Hypothalamus (tissue), 51 donors: ENCODE data around the gene LGALS4.
A peak's percentile ranks its signal among the peaks of the same experiment; 100 is the strongest.
"Not testable (repeated sequence)": the region's sequence is repeated elsewhere in the genome, so short reads cannot be mapped to it uniquely, and the experiment has no call there.

ENCODE experiments used
- DNase-seq, 51 donors: peaks; one replicate each; lab custom pipeline; 2025; lab: John Stamatoyannopoulos, UW

Gene LGALS4

DNA sequence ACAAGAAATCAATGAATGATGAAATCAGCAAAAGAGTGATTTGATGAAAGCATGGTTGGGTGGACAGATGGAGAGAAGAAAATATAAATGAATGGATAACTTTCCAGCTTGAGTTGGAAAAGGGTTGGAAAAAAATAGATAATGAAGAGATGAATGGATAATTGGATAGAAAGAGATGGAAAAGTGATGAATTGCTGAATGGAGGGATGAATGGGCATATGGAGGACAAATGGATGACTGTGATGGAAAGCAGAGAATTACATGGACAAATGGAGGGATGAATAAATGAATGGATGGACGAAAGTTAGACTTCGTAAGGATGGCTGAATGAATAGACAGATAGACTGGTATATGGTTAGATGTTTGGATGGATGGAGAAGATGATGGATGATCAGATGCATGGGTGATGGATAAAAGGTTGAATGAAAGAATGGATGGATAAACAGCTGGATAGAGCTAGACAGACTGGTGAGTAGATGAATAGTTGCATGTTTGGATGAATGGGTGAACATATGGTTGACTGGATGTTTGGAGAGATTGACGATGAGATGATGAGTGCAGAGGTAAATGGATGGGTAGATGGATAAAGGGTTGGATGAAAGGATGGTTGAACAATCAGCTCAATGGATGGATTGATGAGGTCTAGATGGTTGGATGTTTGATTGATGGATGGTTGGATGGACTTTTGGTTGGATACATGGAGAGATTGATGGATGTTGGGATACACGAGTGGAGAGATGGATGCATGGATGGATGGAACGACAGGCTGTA is 12.0 kb downstream of the LGALS4 start:
- no peak for DNase-seq

DNA sequence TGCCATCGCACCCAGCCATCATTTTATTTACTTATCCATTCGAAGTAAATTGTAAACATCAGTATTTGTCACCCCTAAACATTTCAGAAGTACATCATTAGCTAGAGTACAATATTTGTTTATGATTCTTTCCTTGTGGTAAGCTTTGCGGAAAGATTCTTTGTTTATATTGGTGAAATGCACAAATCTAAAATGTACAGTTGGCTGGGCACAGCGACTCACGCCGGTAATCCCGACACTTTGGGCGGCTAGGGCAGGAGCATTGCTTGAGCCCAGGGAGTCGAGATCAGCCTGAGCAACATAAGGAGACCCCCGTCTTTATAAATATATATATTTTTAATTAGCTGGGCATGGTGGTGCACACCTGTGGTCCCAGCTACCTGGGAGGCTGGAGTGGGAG is 13.6 kb downstream of the LGALS4 start:
- no peak for DNase-seq

DNA sequence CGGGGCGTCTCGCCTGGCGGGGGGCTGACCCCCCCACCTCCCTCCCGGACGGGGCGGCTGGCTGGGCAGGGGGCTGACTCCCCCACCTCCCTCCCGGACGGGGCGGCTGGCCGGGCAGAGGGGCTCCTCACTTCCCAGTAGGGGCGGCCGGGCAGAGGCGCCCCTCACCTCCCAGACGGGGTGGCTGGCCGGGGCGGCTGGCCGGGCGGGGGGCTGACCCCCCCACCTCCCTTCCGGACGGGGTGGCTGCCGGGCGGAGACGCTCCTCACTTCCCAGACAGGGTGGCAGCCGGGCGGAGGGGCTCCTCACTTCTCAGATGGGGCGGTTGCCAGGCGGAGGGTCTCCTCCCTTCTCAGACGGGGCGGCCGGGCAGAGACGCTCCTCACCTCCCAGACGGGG is 15.0 kb downstream of the LGALS4 start:
- not testable (repeated sequence) for DNase-seq

DNA sequence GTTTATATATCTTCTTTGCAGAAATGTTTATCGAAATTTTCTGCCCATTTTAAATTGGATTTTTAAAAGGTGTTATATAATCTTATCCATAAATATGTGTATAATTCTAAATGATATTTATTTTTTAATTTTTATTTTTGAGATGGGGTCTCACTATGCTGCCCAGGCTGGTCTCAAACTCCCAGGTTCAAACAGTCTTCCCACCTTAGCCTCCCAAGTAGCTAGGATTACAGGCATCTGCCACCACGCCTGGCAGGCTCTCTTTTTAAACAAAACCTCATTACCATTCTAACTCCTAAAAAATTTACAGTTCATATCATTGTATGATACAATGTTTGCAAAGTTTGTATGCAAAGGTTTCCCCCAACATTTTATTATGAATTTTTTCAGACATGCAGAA is 16.6 kb downstream of the LGALS4 start:
- DNase-seq, result no peak

DNA sequence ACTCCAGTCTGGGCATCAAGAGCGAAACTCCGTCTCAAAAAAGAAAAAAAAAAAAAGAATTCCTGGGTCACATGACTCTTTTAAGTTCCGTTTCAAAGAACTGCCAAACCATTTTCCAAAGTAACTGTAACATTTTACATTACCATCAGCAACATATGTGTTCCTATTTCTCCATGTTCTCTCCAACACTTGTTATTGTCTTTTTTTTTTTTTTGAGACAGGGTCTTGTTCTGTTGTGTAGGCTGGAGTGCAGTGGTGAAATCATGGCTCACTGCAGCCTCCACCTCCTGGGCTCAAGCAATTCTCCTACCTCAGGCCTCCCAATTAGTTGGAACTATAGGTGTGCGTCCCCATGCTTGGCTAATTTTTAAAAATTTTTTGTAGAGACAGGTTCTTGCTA is 17.2 kb downstream of the LGALS4 start:
- no peak for DNase-seq

DNA sequence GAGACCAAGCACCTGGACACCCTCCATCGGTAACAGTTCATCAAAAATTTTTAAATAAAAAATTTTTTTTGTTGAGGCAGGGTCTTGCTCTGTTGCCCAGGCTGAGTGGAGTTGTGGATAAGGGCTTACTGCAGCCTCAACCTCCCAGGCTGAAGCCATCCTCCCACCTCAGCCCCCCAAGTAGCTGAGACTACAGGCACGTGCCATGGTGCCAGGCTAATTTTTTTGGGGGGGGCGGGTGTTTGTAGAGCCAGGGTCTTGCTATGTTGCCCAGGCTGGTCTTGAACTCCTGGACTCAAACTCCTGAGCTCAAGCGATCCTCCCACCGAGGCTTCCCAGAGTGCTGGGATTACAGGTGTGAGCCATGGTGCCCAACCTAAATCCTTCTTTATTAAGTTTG is 19.1 kb downstream of the LGALS4 start:
- DNase-seq, result no peak

DNA sequence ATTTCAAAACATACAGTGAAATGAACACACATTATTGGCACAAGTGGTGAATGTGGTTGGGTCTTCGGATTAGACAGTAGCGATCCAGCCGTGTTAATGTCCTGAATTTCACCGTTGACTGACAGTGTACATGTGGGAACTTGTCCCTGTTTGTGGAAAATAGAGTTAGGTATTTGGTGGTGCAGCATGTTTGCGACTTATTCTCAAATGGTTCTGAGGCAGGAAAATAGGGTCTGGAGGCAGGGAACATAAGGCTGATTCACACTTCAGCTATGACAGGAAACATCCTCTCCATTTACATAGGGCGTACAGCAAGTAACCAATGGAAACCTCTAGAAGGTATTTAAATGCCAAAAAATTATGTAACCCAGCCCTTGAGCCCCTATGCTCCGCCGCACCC is 19.6 kb downstream of the LGALS4 start:
- DNase-seq, result no peak

DNA sequence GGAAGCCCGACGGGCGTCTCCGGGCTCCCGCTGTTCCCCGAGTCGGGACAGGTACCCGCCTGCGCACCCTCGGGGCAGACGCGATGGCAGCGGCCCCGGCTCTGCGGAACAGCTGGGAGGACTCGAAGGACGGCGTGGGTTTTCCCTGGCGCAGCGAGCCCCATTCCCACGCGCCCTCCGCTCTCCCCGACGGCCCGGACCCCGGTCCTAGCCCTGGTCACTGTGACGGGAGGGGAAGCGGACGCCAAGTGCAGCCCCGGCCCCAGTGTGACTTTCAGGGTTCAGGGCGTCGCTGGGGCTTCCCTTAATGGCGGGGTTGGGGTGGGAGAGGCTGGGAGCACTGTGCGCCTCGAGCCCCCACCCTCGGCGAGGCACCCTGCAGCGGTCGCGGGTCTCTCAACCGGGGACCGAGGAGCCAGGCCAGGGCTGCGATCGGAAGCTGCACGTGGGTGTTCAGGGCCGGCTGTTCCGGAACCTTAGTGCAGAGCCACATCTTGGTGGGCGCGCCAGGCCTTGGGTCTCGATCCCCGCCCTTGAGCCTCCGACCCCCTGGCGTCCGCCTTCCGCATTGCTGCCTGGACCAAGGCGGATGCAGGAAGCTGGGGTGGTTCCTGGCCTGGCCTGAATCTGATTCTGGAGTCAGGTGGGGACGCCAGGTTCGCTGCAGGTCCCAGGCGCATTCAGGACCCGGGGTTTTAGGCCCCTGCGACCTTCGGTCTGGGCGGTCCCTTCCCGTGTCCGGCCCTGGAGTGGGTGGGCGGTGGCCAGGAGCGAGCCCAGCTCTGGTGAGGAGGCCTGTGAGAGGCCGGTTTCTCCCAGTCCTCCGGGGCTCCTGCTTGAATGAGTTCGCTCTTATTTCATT is 20.3 kb downstream of the LGALS4 start:
- peak in 1 of 51 donors; percentile 1 for DNase-seq

DNA sequence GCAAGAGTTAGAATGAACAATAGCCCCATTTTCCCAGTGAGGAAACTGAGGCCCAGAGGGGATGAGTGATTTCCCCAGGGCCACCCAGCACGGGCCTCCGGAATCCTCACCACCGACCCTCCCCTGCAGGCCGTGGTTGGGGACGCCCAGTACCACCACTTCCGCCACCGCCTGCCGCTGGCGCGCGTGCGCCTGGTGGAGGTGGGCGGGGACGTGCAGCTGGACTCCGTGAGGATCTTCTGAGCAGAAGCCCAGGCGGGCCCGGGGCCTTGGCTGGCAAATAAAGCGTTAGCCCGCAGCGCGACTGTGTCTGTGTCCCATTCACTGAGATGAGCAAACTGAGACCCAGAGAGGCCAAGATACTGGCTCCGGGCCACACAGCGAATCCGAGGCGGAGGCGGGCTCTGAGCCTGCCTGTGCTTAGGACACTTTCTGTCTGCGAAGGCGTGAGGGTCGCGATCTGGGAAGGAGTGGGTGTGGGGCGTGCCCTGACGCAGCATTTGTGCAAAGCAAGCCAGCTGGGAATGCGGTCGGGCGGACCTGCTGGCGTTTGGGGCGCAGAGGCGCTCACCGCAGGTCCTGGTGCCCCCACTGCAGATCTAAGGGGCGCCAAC is 21.2 kb downstream of the LGALS4 start:
- DNase-seq, result not testable (repeated sequence)

DNA sequence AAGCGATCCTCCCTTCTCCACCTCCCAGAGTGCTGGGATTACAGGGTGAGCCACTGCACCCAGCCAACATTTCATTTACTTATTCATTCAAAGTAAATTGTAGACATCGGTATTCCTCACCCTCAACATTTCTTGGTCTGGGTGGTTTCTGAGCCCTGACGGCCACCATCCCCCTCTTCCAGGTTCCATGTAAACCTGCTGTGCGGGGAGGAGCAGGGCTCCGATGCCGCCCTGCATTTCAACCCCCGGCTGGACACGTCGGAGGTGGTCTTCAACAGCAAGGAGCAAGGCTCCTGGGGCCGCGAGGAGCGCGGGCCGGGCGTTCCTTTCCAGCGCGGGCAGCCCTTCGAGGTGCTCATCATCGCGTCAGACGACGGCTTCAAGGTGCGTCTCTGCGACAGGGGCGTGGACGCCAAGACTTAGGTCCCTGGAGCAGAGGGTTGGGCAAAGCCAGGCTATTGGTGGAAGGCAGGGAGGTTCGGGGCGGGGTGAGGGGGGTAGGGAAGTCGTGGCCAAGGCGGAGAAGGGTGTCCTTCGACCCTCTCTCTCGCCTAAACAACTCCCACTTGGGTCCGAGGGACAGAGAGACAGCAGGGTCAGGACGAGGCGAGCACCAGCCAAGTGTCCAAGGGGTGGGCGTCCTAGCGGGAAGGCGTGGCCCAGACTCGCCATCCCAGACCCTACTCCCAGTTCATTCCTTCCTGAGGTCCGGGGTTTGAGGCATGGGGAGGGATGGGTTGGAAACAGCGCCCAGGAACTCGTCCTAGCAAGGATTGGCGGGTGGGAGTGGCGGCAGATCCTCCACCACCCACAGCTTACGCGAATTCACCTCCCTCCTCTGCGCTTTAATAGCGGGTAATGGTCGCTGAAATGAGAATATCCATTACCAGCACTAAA is 22.0 kb downstream of the LGALS4 start:
- DNase-seq, result not testable (repeated sequence)

DNA sequence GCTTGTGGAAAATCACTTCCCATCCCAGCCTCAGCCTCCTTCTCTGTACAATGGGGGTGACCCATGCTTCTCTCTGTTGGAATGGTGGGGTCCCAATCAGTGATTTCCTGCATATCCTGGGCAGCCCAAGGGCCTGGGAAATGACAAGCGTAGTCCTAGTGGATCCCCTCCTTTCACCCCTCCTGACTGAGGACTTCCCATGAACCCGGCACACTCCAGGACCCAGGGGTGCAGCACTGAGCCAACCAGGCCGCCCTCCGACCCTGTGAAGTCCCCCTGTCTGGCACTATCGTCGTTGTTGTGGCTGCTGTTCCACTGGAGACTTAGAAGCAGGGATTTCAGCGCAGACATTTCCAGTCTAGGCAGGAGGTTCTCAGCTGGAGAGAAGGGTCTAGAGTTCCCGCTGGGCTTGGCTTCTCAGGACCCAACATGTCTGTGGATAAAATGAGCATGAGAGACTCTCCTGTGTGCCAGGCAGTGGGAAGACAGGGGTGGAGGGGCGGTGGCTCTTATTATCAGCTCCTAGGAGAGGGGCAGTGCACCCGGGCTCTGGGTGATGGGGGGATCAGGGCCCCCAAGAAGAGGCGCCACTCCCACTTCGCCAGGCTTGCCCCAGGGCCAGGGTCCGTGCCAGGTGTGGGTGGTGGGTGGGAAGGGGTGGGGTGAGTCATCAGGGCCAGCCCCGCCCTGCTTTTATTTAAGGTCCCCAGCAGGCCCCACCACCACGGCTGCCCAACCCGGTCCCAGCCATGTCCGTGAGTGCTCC is 24.1 kb downstream of the LGALS4 start, which contains the start of gene LGALS7B:
Gene LGALS7B, plus strand, starts transcription at position 723 of the 766 bp plus-strand sequence. Its CDS starts 27 bp downstream, at position 750.
- no peak for DNase-seq

DNA sequence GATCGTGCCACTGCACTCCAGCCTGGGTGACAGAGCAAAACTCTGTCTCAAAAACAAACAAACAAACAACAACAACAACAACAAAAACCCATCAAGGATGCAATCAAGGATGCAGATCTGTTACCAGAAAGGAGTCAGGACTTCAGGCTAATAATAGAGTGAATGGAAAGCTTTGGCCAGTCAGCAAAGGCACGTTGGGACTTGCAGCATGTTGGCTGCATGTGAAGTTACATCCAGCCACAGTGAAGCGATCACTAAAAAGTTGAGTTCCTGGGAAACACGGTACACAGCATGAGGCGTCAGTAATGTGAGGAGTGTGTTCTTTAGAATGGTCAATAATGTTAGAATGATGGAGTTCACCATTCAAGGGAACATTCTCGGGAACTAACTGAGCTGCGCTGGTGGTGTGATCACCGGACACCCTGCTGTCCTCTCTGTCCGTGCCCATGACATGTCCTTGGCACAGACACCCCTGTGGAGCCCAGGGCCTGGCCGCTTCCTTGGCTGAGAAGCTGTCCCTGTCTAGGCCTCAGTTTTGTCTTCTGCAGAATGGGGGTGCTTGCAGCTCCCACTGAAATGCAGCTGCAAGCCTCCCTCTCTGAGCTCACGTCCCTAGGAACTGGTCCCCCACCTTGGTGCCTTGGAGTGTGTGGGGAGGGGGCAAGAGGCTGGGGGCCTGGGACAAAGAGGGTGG is 26.0 kb downstream of the LGALS4 start:
- no peak for DNase-seq

DNA sequence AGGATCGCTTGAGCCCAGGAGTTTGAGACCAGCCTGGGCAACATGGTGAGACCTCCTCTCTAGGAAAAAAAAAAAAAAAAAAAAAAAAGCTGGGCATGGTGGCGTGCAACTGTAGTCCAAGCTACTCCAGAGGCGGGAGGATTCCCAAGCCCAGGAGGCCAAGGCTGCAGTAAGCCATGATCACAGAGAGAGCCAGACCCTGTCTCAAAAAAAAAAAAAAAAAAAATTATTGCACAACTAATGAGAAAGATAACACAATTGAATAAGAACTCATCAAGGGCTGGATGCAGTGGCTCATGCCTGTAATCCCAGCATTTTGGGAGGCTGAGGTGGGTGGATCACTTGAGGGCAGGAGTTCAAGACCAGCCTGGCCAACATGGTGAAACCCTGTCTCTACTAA is 26.7 kb downstream of the LGALS4 start:
- DNase-seq, result not testable (repeated sequence)

DNA sequence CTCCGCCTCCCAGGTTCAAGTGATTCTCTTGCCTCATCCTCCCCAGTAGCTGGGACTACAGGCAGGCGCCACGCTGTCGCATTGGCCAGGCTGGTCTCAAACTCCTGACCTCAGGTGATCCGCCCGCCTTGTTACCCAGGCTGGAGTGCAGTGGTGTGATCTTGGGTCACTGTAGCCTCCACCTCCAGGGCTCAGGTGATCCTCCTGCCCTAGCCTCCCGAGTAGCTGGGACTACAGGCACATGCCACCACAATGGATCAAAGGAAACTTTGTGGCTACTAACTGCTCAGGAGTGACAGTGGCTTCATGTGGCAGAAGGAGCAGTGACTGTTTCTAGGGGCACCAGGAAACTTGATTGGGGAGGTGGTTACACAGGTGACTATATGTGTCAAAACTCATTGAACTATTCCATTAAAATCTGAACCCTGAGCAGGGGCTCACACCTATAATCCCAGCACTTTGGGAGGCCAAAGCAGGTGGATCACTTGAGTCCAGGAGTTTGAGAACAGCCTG is 27.5 kb downstream of the LGALS4 start:
- no peak for DNase-seq

DNA sequence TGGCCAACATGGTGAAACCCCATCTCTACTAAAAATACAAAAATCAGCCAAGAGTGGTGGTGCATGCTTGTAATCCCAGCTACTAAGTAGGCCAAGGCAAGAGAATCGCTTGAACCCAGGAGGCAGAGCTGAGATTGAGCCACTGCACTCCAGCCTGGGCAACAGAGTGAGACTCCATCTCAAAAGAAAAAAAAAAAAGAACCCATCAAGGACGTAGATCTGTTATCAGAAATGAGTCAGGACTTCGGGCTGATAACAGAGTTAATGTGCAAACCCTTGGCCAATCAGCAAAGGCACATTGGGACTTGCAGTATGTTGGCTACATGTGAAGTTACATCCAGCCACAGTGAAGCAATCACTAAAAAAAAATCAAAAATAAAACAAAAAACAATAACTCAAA is 28.5 kb downstream of the LGALS4 start:
- no peak for DNase-seq

DNA sequence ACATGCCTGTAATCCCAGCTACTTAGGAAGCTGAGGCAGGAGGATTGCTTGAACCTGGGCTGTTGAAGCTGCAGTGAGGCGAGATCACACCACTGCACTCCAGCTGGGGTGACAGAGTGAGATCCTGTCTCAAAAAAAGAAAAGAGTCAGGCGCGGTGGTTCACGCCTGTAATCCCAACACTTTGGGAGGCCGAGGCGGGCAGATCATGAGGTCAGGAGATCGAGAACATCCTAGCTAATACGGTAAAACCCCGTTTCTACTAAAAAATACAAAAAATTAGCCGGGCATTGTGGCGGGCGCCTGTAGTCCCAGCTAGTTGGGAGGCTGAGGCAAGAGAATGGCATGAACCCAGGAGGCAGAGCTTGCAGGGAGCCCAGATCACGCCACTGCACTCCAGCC is 30.5 kb downstream of the LGALS4 start:
- DNase-seq, result not testable (repeated sequence)

DNA sequence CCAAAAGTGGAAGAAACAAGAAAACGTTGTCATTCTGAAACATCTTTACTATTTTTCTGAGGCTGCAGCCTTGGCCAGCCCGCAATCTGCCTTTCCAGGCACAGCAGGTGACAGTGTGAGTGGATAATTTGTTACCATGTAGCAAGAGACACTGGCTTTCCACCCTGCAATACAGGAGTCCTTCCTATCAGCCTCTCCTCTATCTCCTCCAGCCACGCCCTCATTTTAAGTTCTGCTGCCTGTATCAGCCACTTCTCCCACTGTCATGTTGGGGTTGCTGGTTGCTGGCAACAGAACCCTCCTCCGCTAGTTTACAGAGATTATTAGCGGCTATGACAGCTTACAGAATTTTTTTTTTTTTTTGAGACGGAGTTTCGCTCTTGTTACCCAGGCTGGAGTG is 31.7 kb downstream of the LGALS4 start:
- no peak for DNase-seq

DNA sequence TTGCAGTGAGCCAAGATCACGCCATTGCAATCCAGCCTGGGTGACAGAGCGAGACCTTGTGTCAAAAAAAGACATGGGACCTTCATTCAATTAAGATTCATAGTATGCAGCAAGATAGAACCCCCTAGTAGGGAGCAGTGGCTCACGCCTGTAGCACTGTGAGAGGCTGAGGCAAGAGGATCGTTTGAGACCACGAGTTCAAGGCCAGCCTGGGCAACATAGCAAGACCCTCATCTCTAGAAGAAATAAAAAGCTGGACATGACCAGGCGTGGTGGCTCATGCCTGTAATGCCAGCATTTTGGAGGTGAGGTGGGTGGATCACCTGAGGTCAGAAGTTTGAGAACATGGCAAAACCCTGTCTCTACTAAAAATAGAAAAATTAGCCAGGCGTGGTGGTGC is 32.3 kb downstream of the LGALS4 start:
- no peak for DNase-seq

DNA sequence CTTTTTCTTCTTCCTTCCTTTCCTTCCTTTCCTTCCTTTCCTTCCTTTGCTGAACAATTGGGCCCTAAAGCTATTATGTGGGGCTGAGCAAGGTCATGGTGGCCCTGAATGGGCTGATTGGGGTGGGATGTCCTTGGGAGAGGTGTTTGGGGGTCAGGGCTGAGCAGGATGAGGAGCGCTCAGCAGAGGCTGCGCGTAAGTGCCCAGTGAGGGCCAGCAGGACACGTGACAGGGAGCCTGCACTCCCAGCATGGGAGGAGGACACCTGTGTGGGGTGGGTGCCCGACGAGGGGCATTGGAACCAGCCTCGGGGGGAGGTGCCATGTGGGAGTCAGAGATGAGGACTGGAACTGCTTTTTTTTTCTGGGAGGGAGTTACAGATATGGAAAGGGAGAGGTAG is 34.0 kb downstream of the LGALS4 start:
- DNase-seq, result no peak
